Activated B cell treated with CpG ODN at 0.5 μM for 24 hours (primary cell): ENCODE results near the gene RYR1. TPM values are rescaled to one million over a fixed set of nuclear protein-coding genes. Genes with fewer than 3 reads are reported as not detected.

ENCODE experiments used
- ATAC-seq: fragments of 200-7000 bp; cut with Tn5 transposase; one replicate; pipeline ENCODE4 v1.10.0; 2021; ENCODE audit warnings: low read depth, mild to moderate bottlenecking, moderate library complexity
- CTCF ChIA-PET: fragments of 350-600 bp; sonication (Branson Sonifier 250); formaldehyde crosslinking; loops from one replicate; lab custom pipeline; 2021; ENCODE audit warnings: antibody characterized with exemption; lab: Charles Lee
- POLR2A ChIA-PET: fragments of 350-600 bp; sonication (Branson Sonifier 250); formaldehyde crosslinking; loops from one replicate; lab custom pipeline; 2021; ENCODE audit warnings: antibody characterized with exemption; lab: Charles Lee
- DNase-seq: peaks from one replicate; pipeline ENCODE4 v3.0.0; 2022
- H3K27ac Mint-ChIP-seq: one replicate; pipeline ENCODE4 v1.8.0; 2020; ENCODE audit warnings: mixed read lengths
- H3K27me3 Mint-ChIP-seq: one replicate; pipeline ENCODE4 v1.8.0; 2021; ENCODE audit warnings: mixed read lengths
- H3K36me3 Mint-ChIP-seq: one replicate; pipeline ENCODE4 v1.8.0; 2021; ENCODE audit warnings: low read depth, mixed read lengths
- H3K4me1 Mint-ChIP-seq: one replicate; pipeline ENCODE4 v1.8.0; 2021; ENCODE audit warnings: mixed read lengths
- H3K4me3 Mint-ChIP-seq: one replicate; pipeline ENCODE4 v1.8.0; 2020; ENCODE audit warnings: mild to moderate bottlenecking, mixed read lengths
- H3K9me3 Mint-ChIP-seq: one replicate; pipeline ENCODE4 v1.8.0; 2020; ENCODE audit warnings: mixed read lengths
- CTCF ChIP-seq: fragments of 200-600 bp; IDR thresholded peaks from one replicate; pipeline ENCODE4 v1.8.0; 2022; ENCODE audit warnings: antibody characterized with exemption, mild to moderate bottlenecking
- intact Hi-C: fragments of 100-400 bp; cut with micrococcal nuclease; formaldehyde crosslinking; loops from one replicate; pipeline ENCODE4 v1.15.1; 2024
- total RNA-seq: library from RNA; stranded (reverse); gene quantifications from 2 replicates; pipeline ENCODE4 v1.2.3, GENCODE V29; 2022

The RYR1 gene
- total RNA-seq, 1 donor from 2014 or later: 4.1 TPM

- Mint-ChIP-seq H3K9me3 (no peaks in the 10 kb centered on the region), H3K27ac (peak within 1 kb of the TSS; percentile 42), H3K27me3 (peaks cover 27% of the 10 kb centered on the region), H3K4me3 (peak within 1 kb of the TSS; percentile 87), H3K36me3 (peaks cover 10% of the 10 kb centered on the region), H3K4me1 (peaks cover 25% of the 10 kb centered on the region)
- ChIA-PET CTCF (interaction anchor here (1.5 to 2.8 kb wide), 3 partner anchors 14 to 52 kb away, joined by 4 to 25 read pairs (median 8); partner anchors contain the start of genes CATSPERG, FAM98C and PSMD8), POLR2A (interaction anchor here (0.6 to 3.4 kb wide), 6 partner anchors 13 to 1805 kb away, joined by 3 to 78 read pairs (median 4); partner anchors contain the start of genes FAM98C, MAP4K1 and PSMD8)
- TF ChIP-seq CTCF: no peak
- intact Hi-C loops: loop anchor here (1.0 kb wide), 2 partner anchors 14 to 52 kb away; partner anchors contain the start of gene PSMD8
- DNase-seq (no peak), ATAC-seq (no peak)
Measured at GRCh38 chr19:38388349-38389100, 45.0 kb upstream of the RYR1 start, which contains the start of gene SPRED3. SPRED3 (plus strand) TSS chr19:38388697; CDS start chr19:38390303, 1,606 bp downstream.

GRCh38 chr19:38389101-38389925 is 44.2 kb upstream of the RYR1 start:
- Mint-ChIP-seq H3K9me3 (no peaks in the 10 kb centered on the region), H3K27ac (no peak overlapping the region), H3K4me1 (peaks cover 30% of the 10 kb centered on the region), H3K36me3 (peaks cover 3% of the 10 kb centered on the region), H3K4me3 (peak overlapping the region; percentile 56), H3K27me3 (peaks cover 30% of the 10 kb centered on the region)
- DNase-seq: no peak
- ATAC-seq: no peak
- TF ChIP-seq CTCF: no peak
- ChIA-PET POLR2A (interaction anchor here (0.6 to 3.4 kb wide), 3 partner anchors 13 to 1638 kb away, joined by 4 to 78 read pairs (median 17); partner anchors contain the start of genes FAM98C and PSMD8), CTCF (interaction anchor here (1.1 to 2.8 kb wide), 3 partner anchors 13 to 15 kb away, joined by 4 to 25 read pairs (median 4); partner anchors contain the start of genes FAM98C and PSMD8)
- intact Hi-C loops: no loop called here

GRCh38 chr19:38389957-38390924 is 43.2 kb upstream of the RYR1 start:
- Mint-ChIP-seq H3K27me3 (peaks cover 30% of the 10 kb centered on the region), H3K4me3 (no peak overlapping the region), H3K9me3 (no peaks in the 10 kb centered on the region), H3K36me3 (no peaks in the 10 kb centered on the region), H3K27ac (no peak overlapping the region), H3K4me1 (peaks cover 34% of the 10 kb centered on the region)
- ChIA-PET CTCF (interaction anchor here (1.1 to 1.7 kb wide), 2 partner anchors 12 to 16 kb away, joined by 4 read pairs; partner anchors contain the start of genes FAM98C and PSMD8), POLR2A (interaction anchor here (0.5 kb wide), 1 partner anchor 36 kb away, joined by 3 read pairs; the partner anchor contains the start of gene RASGRP4)
- intact Hi-C loops: no loop called here
- no peak for TF ChIP-seq CTCF
- ATAC-seq: no peak
- DNase-seq: no peak

- H3K27ac Mint-ChIP-seq: no peak overlapping the region
- H3K36me3 Mint-ChIP-seq: no peaks in the 10 kb centered on the region
- H3K4me1 Mint-ChIP-seq: peaks cover 32% of the 10 kb centered on the region
- no peaks in the 10 kb centered on the region for H3K9me3 Mint-ChIP-seq
- H3K27me3 Mint-ChIP-seq: peaks cover 37% of the 10 kb centered on the region
- DNase-seq (no peak), ATAC-seq (no peak)
- ChIA-PET POLR2A (no interaction called here), CTCF (no interaction called here)
- TF ChIP-seq CTCF: no peak
- intact Hi-C loops: no loop called here
- H3K4me3 Mint-ChIP-seq: no peak overlapping the region
Measured at GRCh38 chr19:38391911-38392464, 41.5 kb upstream of the RYR1 start.
